Heart left ventricle (tissue), 16 donors: ENCODE measurements around the gene ST3GAL5. TPM values are rescaled to one million over a fixed set of nuclear protein-coding genes. Genes with fewer than 3 reads are reported as not detected.
A peak's percentile ranks its signal among the peaks of the same experiment; 100 is the strongest.

ENCODE experiments used
- ATAC-seq, 4 donors: fragments of 200-7000 bp; cut with Tn5 transposase; one replicate each; pipeline ENCODE4 v1.9.1; 2020 to 2022; ENCODE audit warnings: moderate library complexity in 4 of 4, mild to moderate bottlenecking in 3 of 4, moderate number of reproducible peaks in 1 of 4
- DNase-seq, 5 donors: peaks; one replicate each; pipeline ENCODE4 v3.0.0-alpha.2; 2020
- H3K27ac ChIP-seq, 12 donors: fragments of 200-600 bp; sonication (generic) in 4 of 12; one replicate each; pipeline versions ENCODE4 v1.5.0 to v1.8.0; 2016 to 2022; ENCODE audit warnings: mild to moderate bottlenecking in 2 of 12
- H3K27me3 ChIP-seq, 9 donors: fragments of 200-600 bp; sonication (generic) in 2 of 9; one replicate each; pipeline versions ENCODE4 v1.5.1 to v1.8.0; 2016 to 2022; ENCODE audit warnings: mild to moderate bottlenecking in 3 of 9
- H3K36me3 ChIP-seq, 9 donors: fragments of 200-600 bp; sonication (generic) in 2 of 9; one replicate each; pipeline versions ENCODE4 v1.5.0 to v1.8.0; 2018 to 2022; ENCODE audit warnings: mild to moderate bottlenecking in 2 of 9
- H3K4me1 ChIP-seq, 12 donors: fragments of 200-600 bp; sonication (generic) in 4 of 12; one replicate each; pipeline versions ENCODE4 v1.5.0 to v1.8.0; 2016 to 2022; ENCODE audit warnings: mild to moderate bottlenecking in 3 of 12
- H3K4me3 ChIP-seq, 12 donors: fragments of 200-600 bp; sonication (generic) in 4 of 12; one replicate each; pipeline versions ENCODE4 v1.5.0 to v1.8.0; 2017 to 2022; ENCODE audit warnings: mild to moderate bottlenecking in 9 of 12, moderate library complexity in 4 of 12
- H3K9me3 ChIP-seq, 12 donors: fragments of 200-600 bp; sonication (generic) in 4 of 12; one replicate each; pipeline versions ENCODE4 v1.5.0 to v1.8.0; 2016 to 2022; ENCODE audit warnings: mild to moderate bottlenecking in 1 of 12
- CTCF ChIP-seq, 12 donors: fragments of 200-600 bp; sonication (generic) in 4 of 12; IDR thresholded peaks; one replicate each; pipeline versions ENCODE4 v1.5.0 to v1.8.0; 2018 to 2022; ENCODE audit warnings: antibody characterized with exemption in 12 of 12, mild to moderate bottlenecking in 5 of 12
- POLR2A ChIP-seq, 2 donors: fragments of 450-650 bp; IDR thresholded peaks; one replicate each; pipeline ENCODE4 v1.6.1; 2017; ENCODE audit warnings: antibody characterized with exemption in 2 of 2, mild to moderate bottlenecking in 2 of 2, moderate library complexity in 2 of 2
- WGBS, 4 donors: extraction: QIAGEN DNeasy Blood & Tissue Kit in 2 of 4; methylation state at CpG; one replicate each; pipeline versions ENCODE4 v1.1.5 to v1.1.7; 2013 to 2018; 5-methylcytosine and 5-hydroxymethylcytosine counted together
- intact Hi-C, 10 donors: fragments of 100-400 bp; cut with DNase I; formaldehyde crosslinking; loops; one replicate each; pipeline versions ENCODE4 v1.11.1 to v1.14.2; 2022
- polyA plus RNA-seq, 2 donors: library from polyadenylated mRNA; stranded (reverse); fragments of 200-250 nt; gene quantifications; one replicate each; pipeline ENCODE4 v1.2.3, GENCODE V29; 2013
- total RNA-seq, 9 donors: library from RNA; depleted of rRNA in 2 of 9; stranded (reverse); fragments of >200 nt in 2 of 9; fragmentation: NEBNext Ultra II Directional in 3 of 9; extraction: Animal tissue kit (Norgen Biotek cat#: 25700) in 3 of 9; gene quantifications; one replicate each; pipeline versions ENCODE4 v1.1.0 to v1.2.4, GENCODE V29; 2016 to 2023
- donor health status: ischemic (EF 13 %, LVEDD 7.1; RV severe dilation, severe dysfunction).
- donor health status: healthy with polysubstance abuse.
- donor health status: DM: no; HTN: yes; CAD: no.
- donor health status: DM: no; HTN: no; CAD: no.
- donor health status: ischemic (EF 25% LVEDD 6.9; RV normal size, moderate dysfunction).
- donor health status: ischemic (EF 25% LVEDD 5.7; RV mildly dilated, moderate dysfunction).
- donor health status: healthy.
- donor health status: DM: yes; HTN: yes; CAD: no.
- donor health status: ischemic (EF 35%, LVEDD 5.7; RV mildly dilated, moderate dysfunction).
- donor health status: nonischemic (EF 11% LVEDD 7.7; RV severe dilation, severe dysfunction).
- donor health status: DM: yes; HTN: yes; CAD: no.
- donor health status: PGD.
- donor health status: ischemic (EF 29% LVEDD 5.4; RV normal size, mild dysfunction).
- donor health status: nonischemic (EF 23%, LVEDD 6.1; RV moderate dilation, normal function).

Gene ST3GAL5
- total and polyA plus RNA-seq, 11 donors = 2.0 to 21.1 (median 4.0) TPM

DNA sequence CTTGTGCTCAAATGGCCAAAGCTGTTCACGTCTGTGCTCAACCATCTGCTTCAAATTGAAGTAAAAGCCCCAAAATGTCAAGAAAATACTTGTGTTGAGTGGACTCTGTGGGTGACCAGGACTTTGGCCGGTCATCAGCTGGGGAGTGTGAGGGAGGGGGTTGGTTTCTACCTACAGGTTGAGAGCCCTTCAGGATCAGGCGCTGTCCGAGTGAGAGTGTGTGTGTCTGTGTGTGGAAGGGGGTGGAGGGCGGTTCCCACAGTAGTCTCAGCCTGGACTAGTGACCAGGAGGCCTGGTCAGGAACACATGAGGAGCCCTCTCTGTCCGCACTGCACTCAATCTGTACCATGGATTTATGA, 100.8 kb downstream of the ST3GAL5 start:
- Histone ChIP-seq H3K4me3 (no peak overlapping the region), H3K4me1 (peaks cover 17 to 65% (median 33%) of the 10 kb centered on the region in 12 donors), H3K36me3 (peaks cover 0 to 39% (median 22%) of the 10 kb centered on the region in 9 donors), H3K27ac (no peak overlapping the region), H3K27me3 (no peaks in the 10 kb centered on the region), H3K9me3 (no peaks in the 10 kb centered on the region)
- intact Hi-C loops = no loop called here
- TF ChIP-seq POLR2A (IDR thresholded peaks at IDR 0.05) = no peak
- TF ChIP-seq CTCF (IDR thresholded peaks at IDR 0.05) = no peak
- DNase-seq = peak in 1 of 5 donors; percentile 4
- WGBS, 4 donors = 93 to 96% (median 95%) methylated on average over 6 of the region's 6 CpGs
- no peak for ATAC-seq

DNA sequence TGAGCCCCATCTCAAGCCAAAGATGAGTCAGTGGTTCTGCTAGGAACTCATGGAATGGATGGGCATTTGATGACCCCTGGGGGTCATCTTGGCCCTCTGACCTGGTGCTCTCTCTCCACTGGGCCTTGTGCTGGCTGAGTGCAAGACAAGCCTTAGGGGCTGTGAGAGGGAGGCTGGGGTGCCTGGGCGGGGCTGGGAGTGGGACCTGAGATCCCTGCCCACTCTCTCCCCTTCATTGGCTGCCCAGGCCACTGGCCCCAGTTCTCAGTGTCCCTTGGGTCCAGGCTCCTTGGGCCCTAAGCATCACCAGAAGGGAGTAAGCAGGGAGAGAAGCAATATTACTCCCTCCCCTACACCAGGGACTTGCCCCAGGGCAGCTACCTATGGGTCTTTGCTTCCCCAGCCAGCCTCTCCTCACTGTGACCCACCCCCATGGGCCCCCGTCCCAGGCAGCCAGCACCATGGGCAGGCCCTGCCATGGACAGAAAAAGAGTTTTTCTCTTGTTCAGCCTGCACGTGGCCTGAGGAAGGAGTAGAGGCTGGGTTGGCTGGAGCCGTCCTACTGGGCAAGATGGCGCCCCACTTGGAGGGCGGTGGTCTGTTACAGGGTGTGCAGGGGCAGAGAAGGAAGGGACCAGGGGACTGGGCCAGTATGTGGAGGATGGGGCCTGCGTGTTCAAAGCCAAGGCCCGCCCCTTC, 101.4 kb downstream of the ST3GAL5 start:
- Histone ChIP-seq H3K9me3 (no peaks in the 10 kb centered on the region), H3K4me3 (no peak overlapping the region), H3K4me1 (peaks cover 12 to 59% (median 27%) of the 10 kb centered on the region in 12 donors), H3K36me3 (peaks cover 0 to 44% (median 22%) of the 10 kb centered on the region in 9 donors), H3K27ac (no peak overlapping the region), H3K27me3 (no peaks in the 10 kb centered on the region)
- peak in 3 of 5 donors; percentile 10 to 36 (median 18) for DNase-seq
- 80 to 95% (median 88%) methylated on average over 5 to 8 of the region's 8 CpGs for WGBS, 4 donors
- ATAC-seq = no peak
- no peak for TF ChIP-seq CTCF (IDR thresholded peaks at IDR 0.05)
- TF ChIP-seq POLR2A (IDR thresholded peaks at IDR 0.05) = no peak
- intact Hi-C loops = no loop called here

Other genes with a start within 250 kb of the ST3GAL5 start
- gene SFTPB, start 220.8 kb downstream of the ST3GAL5 start, total RNA-seq = under 1 TPM in 1 of 9 donors, not detected in 8; 0.23 TPM
- gene SFTPB, start 220.8 kb downstream of the ST3GAL5 start, polyA plus RNA-seq = under 1 TPM in 1 of 2 donors, not detected in 1; 0.83 TPM
- gene GNLY, start 194.6 kb downstream of the ST3GAL5 start, total RNA-seq = 10 to 100 TPM in 1 of 9 donors, 1 to 10 TPM in 4, under 1 TPM in 2, not detected in 2; 0.29 to 47.1 (median 2.1) TPM
- gene GNLY, start 194.6 kb downstream of the ST3GAL5 start, polyA plus RNA-seq = 1 to 10 TPM; 1.3 to 2.3 TPM
- 100 to 1,000 TPM in 1 of 9 donors, 10 to 100 TPM in 8; 11.8 to 103 (median 18.5) TPM for gene ATOH8, start 135.0 kb downstream of the ST3GAL5 start, total RNA-seq
- gene ATOH8, start 135.0 kb downstream of the ST3GAL5 start, polyA plus RNA-seq = 10 to 100 TPM; 22.9 to 37.9 TPM
- 10 to 100 TPM; 14.6 to 25.4 (median 20.8) TPM for gene POLR1A, start 216.9 kb upstream of the ST3GAL5 start, total RNA-seq
- gene POLR1A, start 216.9 kb upstream of the ST3GAL5 start, polyA plus RNA-seq = 10 to 100 TPM in 1 of 2 donors, 1 to 10 TPM in 1; 4.2 to 10.1 TPM
- 100 to 1,000 TPM in 8 of 9 donors, 10 to 100 TPM in 1; 99.3 to 210 (median 125) TPM for gene PTCD3, start 217.2 kb upstream of the ST3GAL5 start, total RNA-seq
- gene PTCD3, start 217.2 kb upstream of the ST3GAL5 start, polyA plus RNA-seq = 10 to 100 TPM; 25.0 to 46.4 TPM